HL-60 (cell line): ENCODE measurements around the gene MAGI2.

Experiments used
- CTCF ChIP-seq: IDR thresholded peaks from one replicate; pipeline ENCODE4 v1.5.1; 2011; ENCODE audit warnings: low read length, control low read depth, inconsistent platforms; ENCODE audit not compliant: insufficient read depth
- TF ChIP-seq, protein P1 (sequence below): IDR thresholded peaks from 2 replicates; pipeline ENCODE4 v1.6.1; 2012; ENCODE audit warnings: low read depth; ENCODE audit not compliant: insufficient replicate concordance

DNA sequence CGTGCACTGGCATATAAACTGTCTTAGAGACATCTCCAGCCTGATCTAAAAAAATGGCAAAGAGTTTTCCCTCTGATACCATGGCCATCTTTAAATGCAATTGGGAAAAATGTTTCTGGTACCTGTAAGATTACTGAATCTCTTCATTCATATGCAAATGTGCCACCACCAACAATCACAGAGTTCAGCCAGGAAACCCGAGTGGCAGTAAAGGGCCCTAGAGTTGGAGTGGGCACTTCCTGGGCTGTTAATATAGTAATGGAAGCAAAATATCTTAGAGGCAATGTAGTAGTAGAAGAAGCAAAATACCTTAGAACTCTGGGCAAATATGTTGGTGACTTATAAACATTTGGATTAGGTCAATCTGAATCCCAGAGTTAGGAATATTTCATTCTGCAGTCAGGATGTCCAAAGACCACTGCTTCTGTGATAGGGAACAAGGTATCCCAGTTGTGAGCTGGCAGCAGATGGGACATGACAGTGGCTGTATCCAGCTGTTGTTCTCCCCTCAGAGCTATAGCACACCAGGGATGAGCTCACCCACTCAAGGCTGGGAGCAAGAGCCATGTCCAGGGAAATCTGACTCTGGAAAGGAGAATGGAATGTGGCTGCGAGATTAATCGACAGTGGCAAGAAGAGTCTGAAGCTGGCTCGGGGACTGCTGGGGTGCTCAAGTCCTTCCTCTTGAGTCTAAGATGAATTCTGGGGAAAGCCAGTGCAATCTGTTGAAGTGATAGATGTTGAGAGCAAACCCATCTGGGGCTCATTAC lies 1322.8 kb downstream of the MAGI2 start:
- TF ChIP-seq CTCF = no peak
- TF ChIP-seq, protein P1, sequence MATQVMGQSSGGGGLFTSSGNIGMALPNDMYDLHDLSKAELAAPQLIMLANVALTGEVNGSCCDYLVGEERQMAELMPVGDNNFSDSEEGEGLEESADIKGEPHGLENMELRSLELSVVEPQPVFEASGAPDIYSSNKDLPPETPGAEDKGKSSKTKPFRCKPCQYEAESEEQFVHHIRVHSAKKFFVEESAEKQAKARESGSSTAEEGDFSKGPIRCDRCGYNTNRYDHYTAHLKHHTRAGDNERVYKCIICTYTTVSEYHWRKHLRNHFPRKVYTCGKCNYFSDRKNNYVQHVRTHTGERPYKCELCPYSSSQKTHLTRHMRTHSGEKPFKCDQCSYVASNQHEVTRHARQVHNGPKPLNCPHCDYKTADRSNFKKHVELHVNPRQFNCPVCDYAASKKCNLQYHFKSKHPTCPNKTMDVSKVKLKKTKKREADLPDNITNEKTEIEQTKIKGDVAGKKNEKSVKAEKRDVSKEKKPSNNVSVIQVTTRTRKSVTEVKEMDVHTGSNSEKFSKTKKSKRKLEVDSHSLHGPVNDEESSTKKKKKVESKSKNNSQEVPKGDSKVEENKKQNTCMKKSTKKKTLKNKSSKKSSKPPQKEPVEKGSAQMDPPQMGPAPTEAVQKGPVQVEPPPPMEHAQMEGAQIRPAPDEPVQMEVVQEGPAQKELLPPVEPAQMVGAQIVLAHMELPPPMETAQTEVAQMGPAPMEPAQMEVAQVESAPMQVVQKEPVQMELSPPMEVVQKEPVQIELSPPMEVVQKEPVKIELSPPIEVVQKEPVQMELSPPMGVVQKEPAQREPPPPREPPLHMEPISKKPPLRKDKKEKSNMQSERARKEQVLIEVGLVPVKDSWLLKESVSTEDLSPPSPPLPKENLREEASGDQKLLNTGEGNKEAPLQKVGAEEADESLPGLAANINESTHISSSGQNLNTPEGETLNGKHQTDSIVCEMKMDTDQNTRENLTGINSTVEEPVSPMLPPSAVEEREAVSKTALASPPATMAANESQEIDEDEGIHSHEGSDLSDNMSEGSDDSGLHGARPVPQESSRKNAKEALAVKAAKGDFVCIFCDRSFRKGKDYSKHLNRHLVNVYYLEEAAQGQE = no peak
